H1 (cell line): Measurements from ENCODE around the gene PEAK1. TPM values are rescaled to one million over a fixed set of nuclear protein-coding genes. Genes with fewer than 3 reads are reported as not detected.

Source experiments
- CTCF ChIA-PET: fragments of 300-600 bp; sonication (Branson Sonifier 250); formaldehyde crosslinking; loops from one replicate; lab custom pipeline; 2021; ENCODE audit not compliant: partially characterized antibody; lab: Charles Lee
- POLR2A ChIA-PET: fragments of 300-600 bp; sonication (Branson Sonifier 250); formaldehyde crosslinking; loops from one replicate; lab custom pipeline; 2021; ENCODE audit warnings: inconsistent platforms; ENCODE audit not compliant: partially characterized antibody; lab: Charles Lee
- DNase-seq, 2 experiments: peaks; one replicate each; pipeline versions ENCODE4 v3.0.0 to v3.0.0-alpha.2; 2010 to 2022; ENCODE audit warnings: low spot score in 2 of 2, low read depth in 1 of 2, mixed read lengths in 1 of 2
- FAIRE-seq: peaks from 2 replicates; lab custom pipeline; 2011; peaks lifted over from hg19 to GRCh38; lab: Jason Lieb, UNC
- H2AFZ ChIP-seq: 2 replicates; pipeline ENCODE4 v1.8.1; 2012; ENCODE audit warnings: low read length, inconsistent platforms
- H2AK5ac ChIP-seq: 2 replicates; pipeline ENCODE4 v1.6.1; 2013; ENCODE audit warnings: low read depth, low read length
- H2BK120ac ChIP-seq: replicated peaks from 2 replicates; pipeline ENCODE3; 2013; ENCODE audit warnings: low read depth, low read length, inconsistent platforms
- H2BK12ac ChIP-seq: 2 replicates; pipeline ENCODE4 v1.6.1; 2013; ENCODE audit warnings: low read depth, low read length
- H2BK15ac ChIP-seq: 2 replicates; pipeline ENCODE4 v1.6.1; 2013; ENCODE audit warnings: low read length
- H2BK20ac ChIP-seq: 2 replicates; pipeline ENCODE4 v1.6.1; 2013; ENCODE audit warnings: low read length
- H2BK5ac ChIP-seq: 2 replicates; pipeline ENCODE4 v1.6.1; 2013; ENCODE audit warnings: low read depth, low read length
- H3K14ac ChIP-seq: 2 replicates; pipeline ENCODE4 v1.6.1; 2013; ENCODE audit warnings: inconsistent platforms; ENCODE audit not compliant: insufficient read length
- H3K18ac ChIP-seq: 2 replicates; pipeline ENCODE4 v1.6.1; 2013; ENCODE audit warnings: low read length; ENCODE audit errors: extremely low read depth
- H3K23ac ChIP-seq: 2 replicates; pipeline ENCODE4 v1.6.1; 2013; ENCODE audit warnings: inconsistent platforms; ENCODE audit not compliant: insufficient read length
- H3K23me2 ChIP-seq: 2 replicates; pipeline ENCODE4 v1.6.1; 2013; ENCODE audit warnings: low read depth, low read length
- H3K27ac ChIP-seq: 2 replicates; pipeline ENCODE4 v1.6.1; 2011; ENCODE audit warnings: low read depth, low read length, inconsistent platforms
- H3K27me3 ChIP-seq, 4 experiments: replicated peaks in 1 of 4; 1 replicate in 1 of 4; 2 replicates in 3 of 4; pipeline versions ENCODE4 v1.6.1 to v1.8.1; 2011 to 2013; ENCODE audit warnings: low read length in 3 of 4, mild to moderate bottlenecking in 3 of 4, inconsistent platforms in 2 of 4, mixed read lengths in 2 of 4, moderate library complexity in 1 of 4; ENCODE audit not compliant: control insufficient read depth in 3 of 4, insufficient read depth in 3 of 4; ENCODE audit errors: extremely low read depth in 1 of 4
- H3K36me3 ChIP-seq, 4 experiments: 2 replicates each; pipeline versions ENCODE4 v1.6.1 to v1.8.1; 2011 to 2013; ENCODE audit warnings: mild to moderate bottlenecking in 4 of 4, low read length in 3 of 4, moderate library complexity in 2 of 4, control low read depth in 1 of 4, inconsistent platforms in 1 of 4; ENCODE audit not compliant: insufficient read depth in 4 of 4, control insufficient read depth in 2 of 4
- H3K4ac ChIP-seq: replicated peaks from 2 replicates; pipeline ENCODE3; 2013; ENCODE audit warnings: low read length, low read depth, mixed read lengths, inconsistent platforms; ENCODE audit not compliant: insufficient read length
- H3K4me1 ChIP-seq, 4 experiments: replicated peaks in 1 of 4; 1 replicate in 1 of 4; 2 replicates in 3 of 4; pipeline versions ENCODE4 v1.6.1 to v1.8.1; 2011 to 2013; ENCODE audit warnings: low read length in 3 of 4, inconsistent platforms in 2 of 4, mixed read lengths in 1 of 4; ENCODE audit not compliant: insufficient read depth in 4 of 4, control insufficient read depth in 3 of 4
- H3K4me2 ChIP-seq, 2 experiments: 2 replicates each; pipeline versions ENCODE4 v1.6.1 to v1.8.1; 2011 to 2013; ENCODE audit warnings: low read depth in 2 of 2, low read length in 2 of 2, control low read depth in 1 of 2, inconsistent platforms in 1 of 2, mild to moderate bottlenecking in 1 of 2; ENCODE audit not compliant: insufficient read depth in 1 of 2
- H3K4me3 ChIP-seq, 4 experiments: fragments of 200-600, 300-600 bp in 1 of 4; sonication (generic), shearing (Covaris generic), sonication (Bioruptor Twin) in 1 of 4; 2 replicates each; pipeline versions ENCODE4 v1.5.1 to v1.8.1; 2011 to 2016; ENCODE audit warnings: low read length in 4 of 4, low read depth in 3 of 4, control low read depth in 2 of 4, inconsistent platforms in 2 of 4, mild to moderate bottlenecking in 2 of 4, mixed read lengths in 1 of 4, moderate library complexity in 1 of 4; ENCODE audit not compliant: insufficient read depth in 2 of 4; ENCODE audit errors: extremely low read depth in 1 of 4
- H3K56ac ChIP-seq: replicated peaks from 2 replicates; pipeline ENCODE3; 2013; ENCODE audit warnings: low read depth, mild to moderate bottlenecking, mixed read lengths, low read length, inconsistent platforms; ENCODE audit not compliant: insufficient read length
- H3K79me1 ChIP-seq: 2 replicates; pipeline ENCODE4 v1.6.1; 2013; ENCODE audit warnings: low read depth, low read length, control low read depth
- H3K79me2 ChIP-seq, 2 experiments: 2 replicates each; pipeline versions ENCODE4 v1.6.1 to v1.8.1; 2012 to 2013; ENCODE audit warnings: low read length in 2 of 2, mild to moderate bottlenecking in 2 of 2, inconsistent platforms in 1 of 2; ENCODE audit not compliant: insufficient read depth in 2 of 2, control insufficient read depth in 1 of 2
- H3K9ac ChIP-seq, 4 experiments: replicated peaks in 1 of 4; 1 replicate in 1 of 4; 2 replicates in 3 of 4; pipeline versions ENCODE4 v1.6.1 to v1.8.1; 2011 to 2013; ENCODE audit warnings: low read depth in 3 of 4, low read length in 3 of 4, control low read depth in 2 of 4, mild to moderate bottlenecking in 2 of 4, moderate library complexity in 2 of 4, inconsistent platforms in 1 of 4; ENCODE audit errors: extremely low read depth in 1 of 4
- H3K9me3 ChIP-seq, 2 experiments: 2 replicates each; pipeline versions ENCODE4 v1.6.1 to v1.8.1; 2012 to 2013; ENCODE audit warnings: mild to moderate bottlenecking in 2 of 2, moderate library complexity in 2 of 2, control low read depth in 1 of 2, inconsistent platforms in 1 of 2, low read depth in 1 of 2, low read length in 1 of 2, mixed read lengths in 1 of 2; ENCODE audit not compliant: insufficient read depth in 2 of 2
- H4K20me1 ChIP-seq, 2 experiments: replicated peaks in 1 of 2; 2 replicates each; pipeline versions ENCODE3 to v1.8.1; 2011 to 2013; ENCODE audit warnings: inconsistent platforms in 2 of 2, low read length in 2 of 2, mild to moderate bottlenecking in 1 of 2; ENCODE audit not compliant: insufficient read depth in 2 of 2, control insufficient read depth in 1 of 2
- H4K5ac ChIP-seq: 2 replicates; pipeline ENCODE4 v1.6.1; 2013; ENCODE audit warnings: low read length, low read depth, mixed read lengths, inconsistent platforms; ENCODE audit not compliant: insufficient read length
- H4K8ac ChIP-seq: 2 replicates; pipeline ENCODE4 v1.8.0; 2013; ENCODE audit warnings: mild to moderate bottlenecking, moderate library complexity, low read length, inconsistent platforms; ENCODE audit not compliant: insufficient read depth; ENCODE audit errors: extremely low read depth
- H4K91ac ChIP-seq: replicated peaks from 2 replicates; pipeline ENCODE3; 2013; ENCODE audit warnings: low read length, mixed read lengths, inconsistent platforms; ENCODE audit not compliant: insufficient read length
- NRF1 ChIP-seq: IDR thresholded peaks from 2 replicates; pipeline ENCODE4 v1.6.1; 2011; ENCODE audit warnings: mild to moderate bottlenecking, low read depth, low read length, improper control_type of control experiment
- WGBS, 2 experiments: shearing (Covaris generic) in 1 of 2; methylation state at CpG; one replicate each; pipeline versions ENCODE4 v1.1.6 to v1.1.7; 2013 to 2015; ENCODE audit warnings: low lambda C conversion rate in 2 of 2, mixed read lengths in 2 of 2, inconsistent platforms in 1 of 2, low coverage in 1 of 2, missing lambda C conversion rate in 1 of 2; ENCODE audit not compliant: insufficient replicate concordance in 2 of 2, insufficient coverage in 1 of 2, insufficient read length in 1 of 2; ENCODE audit errors: extremely low coverage in 1 of 2, missing lambda C conversion rate in 1 of 2; 5-methylcytosine and 5-hydroxymethylcytosine counted together
- polyA plus RNA-seq, 7 experiments: library from polyadenylated mRNA; depleted of rRNA in 3 of 7; stranded (reverse) in 5 of 7; unstranded in 2 of 7; fragments of >200 nt in 5 of 7; fragments of 200-250 nt in 2 of 7; gene quantifications; 1 replicate in 5 of 7; 2 replicates in 1 of 7; 4 replicates in 1 of 7; pipeline versions ENCODE4 v1.2.1 to v1.2.3, GENCODE V29; 2011 to 2013; ENCODE audit warnings: missing spikeins in 2 of 7, mixed read lengths in 2 of 7
- total RNA-seq: library from RNA; stranded (reverse); fragmentation: NEBNext Ultra II Directional; extraction: Animal tissue kit (Norgen Biotek cat#: 25700); gene quantifications from 2 replicates; pipeline ENCODE4 v1.2.1, GENCODE V29; 2021

PEAK1 gene
- total and polyA plus RNA-seq, 2 of the 8 experiments (the other 6 are each of a cell fraction or from before 2014, with no cell fraction given): 8.8 to 44.8 TPM

- DNase-seq (no peak), FAIRE-seq (no peak)
- Histone ChIP-seq H2BK20ac (no peak overlapping the region), H3K4me3 (no peak overlapping the region), H3K27me3 (peaks cover 0 to 1% (median 0%) of the 10 kb centered on the region in 4 experiments; a peak in 1 of 7 replicates), H3K9ac (no peak overlapping the region), H3K4me1 (peaks cover 0 to 2% (median 0%) of the 10 kb centered on the region in 4 experiments; a peak in 1 of 7 replicates), H2AK5ac (no peak overlapping the region), H3K79me1 (peaks cover 3% of the 10 kb centered on the region; the same call in 1 of the 2 replicates), H3K9me3 (no peaks in the 10 kb centered on the region), H3K36me3 (no peaks in the 10 kb centered on the region), H3K4me2 (no peak overlapping the region), H3K79me2 (peaks cover 0 to 83% of the 10 kb centered on the region in 2 experiments; a peak in 3 of 4 replicates), H3K23me2 (no peaks in the 10 kb centered on the region; the same call in 1 of the 2 replicates), H3K18ac (no peak overlapping the region), H4K5ac (no peak overlapping the region), H4K8ac (no peak overlapping the region), H3K27ac (no peak overlapping the region), H2BK5ac (no peak overlapping the region), H2BK15ac (no peak overlapping the region), H2BK12ac (no peak overlapping the region), H2BK120ac (no peak overlapping the region), H3K23ac (peak overlapping the region; percentile 89), H3K14ac (no peak overlapping the region), H4K20me1 (peaks cover 0 to 2% of the 10 kb centered on the region in 2 experiments), H3K56ac (no peak overlapping the region), H2AFZ (no peak overlapping the region), H3K4ac (no peak overlapping the region), H4K91ac (no peak overlapping the region)
- TF ChIP-seq NRF1: no peak
- ChIA-PET CTCF (interaction anchor here (0.6 to 2.1 kb wide), 4 partner anchors 13 to 306 kb away, joined by 3 to 9 read pairs (median 4); no protein-coding TSS in a partner anchor), POLR2A (interaction anchor here (1.1 kb wide), 1 partner anchor 14 kb away, joined by 3 read pairs; no protein-coding TSS in a partner anchor)
- WGBS, 2 experiments: 92% methylated on average over 3 of the region's 3 CpGs; no CpG with 5 or more reads in 1 of the 2 experiments
Measured at GRCh38 chr15:77425104-77425503, 5.2 kb upstream of the PEAK1 start.
